Retinal pigment epithelial cell (primary cell): Measurements from ENCODE around the gene LOXL4.

ENCODE experiments used
- DNase-seq: peaks from one replicate; pipeline ENCODE4 v3.0.0-alpha.2; 2010; ENCODE audit warnings: low read depth
- H3K4me3 ChIP-seq: 2 replicates; pipeline ENCODE4 v1.5.1; 2011; ENCODE audit warnings: mild to moderate bottlenecking, low read length, control low read depth, moderate library complexity
- TF ChIP-seq, protein P1 (sequence below): conservative IDR thresholded peaks from 2 replicates; pipeline ENCODE4 v1.5.1; 2011; ENCODE audit warnings: low read depth, low read length, control low read depth, inconsistent platforms

LOXL4 gene

GRCh38 chr10:98255146-98255877 is 12.7 kb downstream of the LOXL4 start:
- DNase-seq = no peak
- no peak overlapping the region for H3K4me3 ChIP-seq
- TF ChIP-seq, protein P1, sequence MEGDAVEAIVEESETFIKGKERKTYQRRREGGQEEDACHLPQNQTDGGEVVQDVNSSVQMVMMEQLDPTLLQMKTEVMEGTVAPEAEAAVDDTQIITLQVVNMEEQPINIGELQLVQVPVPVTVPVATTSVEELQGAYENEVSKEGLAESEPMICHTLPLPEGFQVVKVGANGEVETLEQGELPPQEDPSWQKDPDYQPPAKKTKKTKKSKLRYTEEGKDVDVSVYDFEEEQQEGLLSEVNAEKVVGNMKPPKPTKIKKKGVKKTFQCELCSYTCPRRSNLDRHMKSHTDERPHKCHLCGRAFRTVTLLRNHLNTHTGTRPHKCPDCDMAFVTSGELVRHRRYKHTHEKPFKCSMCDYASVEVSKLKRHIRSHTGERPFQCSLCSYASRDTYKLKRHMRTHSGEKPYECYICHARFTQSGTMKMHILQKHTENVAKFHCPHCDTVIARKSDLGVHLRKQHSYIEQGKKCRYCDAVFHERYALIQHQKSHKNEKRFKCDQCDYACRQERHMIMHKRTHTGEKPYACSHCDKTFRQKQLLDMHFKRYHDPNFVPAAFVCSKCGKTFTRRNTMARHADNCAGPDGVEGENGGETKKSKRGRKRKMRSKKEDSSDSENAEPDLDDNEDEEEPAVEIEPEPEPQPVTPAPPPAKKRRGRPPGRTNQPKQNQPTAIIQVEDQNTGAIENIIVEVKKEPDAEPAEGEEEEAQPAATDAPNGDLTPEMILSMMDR = no peak

- DNase-seq = no peak
- H3K4me3 ChIP-seq = no peak overlapping the region
- TF ChIP-seq, protein P1 = no peak
These were observed 13.6 kb downstream of the LOXL4 start for GRCh38 chr10:98254234-98254974.

GRCh38 chr10:98253499-98253898 is 14.5 kb downstream of the LOXL4 start:
- DNase-seq = no peak
- no peak overlapping the region for H3K4me3 ChIP-seq
- TF ChIP-seq, protein P1 = no peak

DNA sequence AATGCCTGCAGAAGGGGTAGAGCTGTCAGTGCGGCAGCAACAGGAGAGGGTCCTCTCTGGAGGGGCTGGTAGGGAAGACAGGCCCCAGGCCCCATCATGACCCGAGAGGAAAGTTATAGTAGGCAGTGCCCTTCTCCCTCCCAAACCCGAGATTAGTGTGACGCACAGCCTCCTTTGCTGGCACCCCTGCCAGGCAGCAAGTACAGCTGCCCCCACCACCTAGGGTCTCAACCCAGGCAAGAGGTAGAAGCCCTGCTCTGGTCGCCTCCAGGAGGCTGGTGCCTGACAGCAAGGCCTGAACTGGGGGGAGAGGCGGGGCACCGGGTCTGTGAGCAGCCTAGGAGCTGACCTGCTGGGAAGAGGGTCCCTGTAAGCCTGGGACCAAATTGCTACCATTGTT is 15.5 kb downstream of the LOXL4 start:
- no peak overlapping the region for H3K4me3 ChIP-seq
- TF ChIP-seq, protein P1 = no peak
- DNase-seq = no peak

DNA sequence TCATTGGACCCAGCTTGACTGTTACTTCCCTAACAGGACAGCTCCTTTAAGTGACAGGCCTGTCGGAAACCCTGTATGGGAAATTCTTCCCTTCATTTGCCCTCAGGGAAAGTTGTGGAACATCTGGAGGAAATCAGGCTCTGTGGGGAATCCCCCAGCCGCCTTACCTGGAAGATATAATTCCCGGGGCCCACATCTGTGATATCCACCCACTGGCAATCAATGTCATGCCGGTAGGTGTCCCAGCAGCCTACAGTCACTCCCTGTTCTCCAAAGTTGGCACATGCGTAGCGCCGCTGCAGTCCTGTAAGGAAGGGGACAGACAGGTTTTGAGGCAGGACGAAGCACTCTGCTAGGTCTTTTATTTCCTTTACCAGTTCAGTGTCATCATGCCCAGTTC is 16.6 kb downstream of the LOXL4 start:
- TF ChIP-seq, protein P1 = no peak
- no peak for DNase-seq
- no peak overlapping the region for H3K4me3 ChIP-seq

- H3K4me3 ChIP-seq = no peak overlapping the region
- TF ChIP-seq, protein P1 = no peak
These were observed 18.9 kb downstream of the LOXL4 start for GRCh38 chr10:98249134-98249533.

GRCh38 chr10:98248018-98248417 is 20.0 kb downstream of the LOXL4 start:
- H3K4me3 ChIP-seq = no peak overlapping the region
- DNase-seq = no peak
- TF ChIP-seq, protein P1 = no peak

More at GRCh38 chr10:98249134-98249533, 18.9 kb downstream of the LOXL4 start:
- DNase-seq = no peak
